GM10847 (cell line): ENCODE data around the gene RTN3.
A peak's percentile ranks its signal among the peaks of the same experiment; 100 is the strongest.

Source experiments
- POLR2A ChIP-seq: IDR thresholded peaks from 2 replicates; pipeline ENCODE4 v1.6.1; 2011; ENCODE audit not compliant: insufficient read length; ENCODE audit errors: extremely low read depth

The RTN3 gene

GRCh38 chr11:63671322-63672155 is 9.8 kb upstream of the RTN3 start, which contains the start of gene ATL3:
Gene ATL3, minus strand, starts transcription at chr11:63671376. Its CDS starts 41 bp downstream, at chr11:63671335.
- TF ChIP-seq POLR2A, result peak; percentile 44

- TF ChIP-seq POLR2A, result no peak
These were observed 9.2 kb upstream of the RTN3 start for GRCh38 chr11:63672156-63672463.

GRCh38 chr11:63672936-63673539 is 8.3 kb upstream of the RTN3 start:
- TF ChIP-seq POLR2A, result no peak

GRCh38 chr11:63673579-63673978 is 7.7 kb upstream of the RTN3 start:
- no peak for TF ChIP-seq POLR2A

- TF ChIP-seq POLR2A, result no peak
These were observed 423 bp upstream of the RTN3 start for GRCh38 chr11:63680834-63681320.

GRCh38 chr11:63682066-63683021 is 1.0 kb downstream of the RTN3 start:
- TF ChIP-seq POLR2A, result no peak

- TF ChIP-seq POLR2A, result no peak
These were observed 2.1 kb downstream of the RTN3 start for GRCh38 chr11:63683133-63683991.

- TF ChIP-seq POLR2A, result no peak
These were observed 5.6 kb downstream of the RTN3 start for GRCh38 chr11:63686926-63687325.

GRCh38 chr11:63687845-63688244 is 6.5 kb downstream of the RTN3 start:
- TF ChIP-seq POLR2A, result no peak

- no peak for TF ChIP-seq POLR2A
These were observed 13.3 kb downstream of the RTN3 start for GRCh38 chr11:63694596-63694995.

- no peak for TF ChIP-seq POLR2A
These were observed 17.9 kb downstream of the RTN3 start for GRCh38 chr11:63698976-63699733.

GRCh38 chr11:63699896-63700295 is 18.6 kb downstream of the RTN3 start:
- TF ChIP-seq POLR2A, result no peak

- no peak for TF ChIP-seq POLR2A
These were observed 24.2 kb downstream of the RTN3 start for GRCh38 chr11:63705526-63705925.

GRCh38 chr11:63708764-63709163 is 27.5 kb downstream of the RTN3 start:
- no peak for TF ChIP-seq POLR2A
